Astrocyte (in vitro differentiated cells and primary cell): ENCODE results near the gene GABRR3. TPM values are rescaled to one million over a fixed set of nuclear protein-coding genes. Genes with fewer than 3 reads are reported as not detected.

Experiments used
- DNase-seq: peaks from one replicate; pipeline ENCODE4 v3.0.0-alpha.2; 2010; ENCODE audit warnings: low read depth
- FAIRE-seq: peaks from 2 replicates; lab custom pipeline; 2011; peaks lifted over from hg19 to GRCh38; lab: Jason Lieb, UNC
- H2AFZ ChIP-seq: 2 replicates; pipeline ENCODE4 v1.6.0; 2012; ENCODE audit warnings: low read depth, low read length, inconsistent platforms
- H3K27ac ChIP-seq: 2 replicates; pipeline ENCODE4 v1.5.1; 2011; ENCODE audit warnings: low read depth, low read length, inconsistent platforms
- H3K27me3 ChIP-seq: 2 replicates; pipeline ENCODE4 v1.6.0; 2011; ENCODE audit warnings: low read length, inconsistent platforms; ENCODE audit not compliant: insufficient read depth
- H3K36me3 ChIP-seq: 2 replicates; pipeline ENCODE4 v1.5.1; 2011; ENCODE audit warnings: low read length, inconsistent platforms; ENCODE audit not compliant: insufficient read depth
- H3K4me1 ChIP-seq: 2 replicates; pipeline ENCODE4 v1.5.1; 2011; ENCODE audit warnings: low read length, inconsistent platforms; ENCODE audit not compliant: insufficient read depth
- H3K4me2 ChIP-seq: 2 replicates; pipeline ENCODE4 v1.6.0; 2012; ENCODE audit warnings: low read length, inconsistent platforms
- H3K4me3 ChIP-seq: 2 replicates; pipeline ENCODE4 v1.5.1; 2011; ENCODE audit warnings: low read depth, mild to moderate bottlenecking, low read length, inconsistent platforms; ENCODE audit not compliant: insufficient read depth
- H3K79me2 ChIP-seq: 2 replicates; pipeline ENCODE4 v1.6.0; 2012; ENCODE audit warnings: mild to moderate bottlenecking, low read length, inconsistent platforms; ENCODE audit not compliant: insufficient read depth
- H3K9ac ChIP-seq: 2 replicates; pipeline ENCODE4 v1.6.0; 2012; ENCODE audit warnings: mild to moderate bottlenecking, low read length, inconsistent platforms
- H3K9me3 ChIP-seq: 2 replicates; pipeline ENCODE4 v1.5.1; 2012; ENCODE audit warnings: low read depth, mild to moderate bottlenecking, low read length, inconsistent platforms; ENCODE audit not compliant: insufficient read depth
- H4K20me1 ChIP-seq: 2 replicates; pipeline ENCODE4 v1.6.0; 2012; ENCODE audit warnings: low read length, inconsistent platforms; ENCODE audit not compliant: insufficient read depth
- H3K27ac Mint-ChIP-seq: one replicate; pipeline ENCODE4 v1.8.0; 2021; ENCODE audit warnings: mild to moderate bottlenecking, mixed read lengths; ENCODE audit not compliant: unreplicated experiment
- H3K27me3 Mint-ChIP-seq: one replicate; pipeline ENCODE4 v1.8.0; 2021; ENCODE audit warnings: low read depth, mixed read lengths; ENCODE audit not compliant: unreplicated experiment
- H3K36me3 Mint-ChIP-seq: one replicate; pipeline ENCODE4 v1.8.0; 2021; ENCODE audit warnings: low read depth, mixed read lengths; ENCODE audit not compliant: unreplicated experiment
- H3K4me1 Mint-ChIP-seq: one replicate; pipeline ENCODE4 v1.8.0; 2021; ENCODE audit warnings: low read depth, mixed read lengths; ENCODE audit not compliant: unreplicated experiment
- H3K4me3 Mint-ChIP-seq: one replicate; pipeline ENCODE4 v1.8.0; 2021; ENCODE audit warnings: mild to moderate bottlenecking, moderate library complexity, mixed read lengths; ENCODE audit not compliant: unreplicated experiment
- H3K9me3 Mint-ChIP-seq: one replicate; pipeline ENCODE4 v1.8.0; 2021; ENCODE audit warnings: mild to moderate bottlenecking, mixed read lengths; ENCODE audit not compliant: unreplicated experiment
- EZH2 ChIP-seq: IDR thresholded peaks from 2 replicates; pipeline ENCODE4 v1.6.1; 2012; ENCODE audit warnings: mild to moderate bottlenecking, low read length, inconsistent platforms; ENCODE audit not compliant: insufficient read depth
- total RNA-seq: library from RNA; stranded (reverse); gene quantifications from 2 replicates; pipeline ENCODE4 v1.2.1, GENCODE V29; 2021
- TF ChIP-seq, protein P1 (sequence below): IDR thresholded peaks from 2 replicates; pipeline ENCODE4 v1.5.1; 2011; ENCODE audit warnings: low read depth, mild to moderate bottlenecking, inconsistent platforms, low read length, moderate library complexity; ENCODE audit not compliant: insufficient read depth

Gene GABRR3
- total RNA-seq, 1 donor from 2014 or later = not detected

DNA sequence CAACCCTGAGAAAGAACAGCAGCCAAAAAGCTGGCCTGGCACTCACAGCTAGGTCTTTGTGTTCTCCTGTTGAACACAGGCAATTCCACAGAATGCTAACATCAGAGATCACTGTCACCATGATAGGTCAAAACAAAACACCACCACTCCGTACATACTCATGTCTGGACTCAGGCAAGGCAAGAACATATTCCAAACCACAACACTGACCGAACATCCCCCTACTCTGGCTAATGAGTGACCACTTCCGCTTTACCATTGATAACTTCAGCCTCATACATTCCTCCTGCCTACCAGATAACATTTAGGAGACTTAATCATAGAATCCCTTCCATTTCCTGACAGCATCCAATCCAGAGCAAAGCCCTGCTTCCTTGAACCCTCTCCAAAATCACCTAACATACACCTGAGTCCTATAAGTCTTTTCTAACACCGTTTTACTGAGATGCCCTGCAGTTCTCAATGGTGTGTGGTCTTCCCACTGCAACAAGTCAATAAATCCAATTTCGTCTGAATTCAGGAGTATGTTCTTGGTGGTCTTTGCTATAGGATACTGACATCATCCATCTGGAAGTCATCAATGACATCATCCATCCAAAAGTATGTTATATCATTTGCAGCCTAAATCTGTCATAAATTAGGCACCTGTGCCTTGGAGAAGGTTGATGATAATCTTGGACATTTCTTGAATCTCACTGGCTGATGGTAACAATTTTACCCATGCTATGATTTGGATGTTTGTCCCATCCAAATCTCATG, 86.6 kb downstream of the GABRR3 start:
- H3K4me2 ChIP-seq = no peak overlapping the region
- H3K36me3 ChIP-seq = peaks cover 52% of the 10 kb centered on the region

DNA sequence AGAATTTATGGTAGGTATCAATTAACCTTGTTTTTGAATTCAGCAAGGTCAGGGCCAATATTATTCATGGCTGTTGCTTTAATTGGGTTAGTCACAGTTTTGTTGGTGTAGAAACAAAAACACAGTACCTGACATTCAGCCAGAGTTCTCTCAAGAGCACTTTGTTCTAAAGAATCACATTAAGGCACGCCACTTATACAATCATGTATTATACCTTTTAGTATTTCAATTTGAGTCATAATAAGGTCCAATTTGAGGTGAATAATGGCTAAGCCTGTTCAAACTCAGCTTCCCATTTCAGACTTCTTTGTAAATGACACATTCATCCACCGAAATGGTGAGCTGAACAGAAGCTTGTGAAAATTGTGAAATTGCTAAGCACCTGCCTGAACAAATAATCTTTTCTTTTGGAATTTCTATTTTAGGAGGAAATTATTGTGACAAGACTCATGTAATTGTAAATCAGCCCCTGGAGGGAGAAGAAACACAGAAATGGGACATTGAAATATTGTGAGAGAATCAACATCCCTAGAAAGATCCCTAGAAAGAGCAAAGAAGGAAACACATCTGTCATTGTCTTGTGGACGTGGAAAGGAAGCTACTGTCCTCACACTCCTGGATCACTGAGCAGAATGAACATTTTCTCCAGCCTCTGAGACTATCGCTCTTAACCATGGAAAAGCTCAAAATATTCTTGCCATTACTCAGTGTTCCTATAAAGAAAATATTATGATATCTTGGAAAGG, 92.1 kb downstream of the GABRR3 start:
- no peaks in the 10 kb centered on the region for H4K20me1 ChIP-seq
- H3K27ac ChIP-seq = no peak overlapping the region
- FAIRE-seq (no peak), DNase-seq (no peak)
- no peak overlapping the region for H3K4me3 ChIP-seq
- Mint-ChIP-seq H3K27ac (no peak overlapping the region), H3K4me1 (no peaks in the 10 kb centered on the region), H3K9me3 (no peaks in the 10 kb centered on the region), H3K27me3 (no peaks in the 10 kb centered on the region), H3K36me3 (peaks cover 8% of the 10 kb centered on the region), H3K4me3 (no peak overlapping the region)
- no peak overlapping the region for H3K4me2 ChIP-seq
- peaks cover 32% of the 10 kb centered on the region for H3K36me3 ChIP-seq
- no peak overlapping the region for H3K9ac ChIP-seq
- no peaks in the 10 kb centered on the region for H3K4me1 ChIP-seq
- no peaks in the 10 kb centered on the region for H3K9me3 ChIP-seq
- H2AFZ ChIP-seq = no peak overlapping the region
- TF ChIP-seq, protein P1, sequence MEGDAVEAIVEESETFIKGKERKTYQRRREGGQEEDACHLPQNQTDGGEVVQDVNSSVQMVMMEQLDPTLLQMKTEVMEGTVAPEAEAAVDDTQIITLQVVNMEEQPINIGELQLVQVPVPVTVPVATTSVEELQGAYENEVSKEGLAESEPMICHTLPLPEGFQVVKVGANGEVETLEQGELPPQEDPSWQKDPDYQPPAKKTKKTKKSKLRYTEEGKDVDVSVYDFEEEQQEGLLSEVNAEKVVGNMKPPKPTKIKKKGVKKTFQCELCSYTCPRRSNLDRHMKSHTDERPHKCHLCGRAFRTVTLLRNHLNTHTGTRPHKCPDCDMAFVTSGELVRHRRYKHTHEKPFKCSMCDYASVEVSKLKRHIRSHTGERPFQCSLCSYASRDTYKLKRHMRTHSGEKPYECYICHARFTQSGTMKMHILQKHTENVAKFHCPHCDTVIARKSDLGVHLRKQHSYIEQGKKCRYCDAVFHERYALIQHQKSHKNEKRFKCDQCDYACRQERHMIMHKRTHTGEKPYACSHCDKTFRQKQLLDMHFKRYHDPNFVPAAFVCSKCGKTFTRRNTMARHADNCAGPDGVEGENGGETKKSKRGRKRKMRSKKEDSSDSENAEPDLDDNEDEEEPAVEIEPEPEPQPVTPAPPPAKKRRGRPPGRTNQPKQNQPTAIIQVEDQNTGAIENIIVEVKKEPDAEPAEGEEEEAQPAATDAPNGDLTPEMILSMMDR = no peak
- TF ChIP-seq EZH2 = no peak
- H3K27me3 ChIP-seq = no peaks in the 10 kb centered on the region
- H3K79me2 ChIP-seq = no peaks in the 10 kb centered on the region

More for the DNA sequence above, 86.6 kb downstream of the GABRR3 start:
- no peak overlapping the region for H3K27ac ChIP-seq
- peaks cover 9% of the 10 kb centered on the region for H4K20me1 ChIP-seq
- H3K4me1 ChIP-seq = no peaks in the 10 kb centered on the region
- Mint-ChIP-seq H3K4me1 (peaks cover 4% of the 10 kb centered on the region), H3K27ac (no peak overlapping the region), H3K36me3 (peaks cover 16% of the 10 kb centered on the region), H3K27me3 (no peaks in the 10 kb centered on the region), H3K4me3 (no peak overlapping the region), H3K9me3 (no peaks in the 10 kb centered on the region)
- no peaks in the 10 kb centered on the region for H3K79me2 ChIP-seq
- no peak for DNase-seq
- no peak for TF ChIP-seq EZH2
- TF ChIP-seq, protein P1 = no peak
- FAIRE-seq = no peak
- H3K9me3 ChIP-seq = no peaks in the 10 kb centered on the region
- H3K9ac ChIP-seq = no peak overlapping the region
- no peak overlapping the region for H2AFZ ChIP-seq
- H3K4me3 ChIP-seq = no peak overlapping the region
- H3K27me3 ChIP-seq = no peaks in the 10 kb centered on the region

DNA sequence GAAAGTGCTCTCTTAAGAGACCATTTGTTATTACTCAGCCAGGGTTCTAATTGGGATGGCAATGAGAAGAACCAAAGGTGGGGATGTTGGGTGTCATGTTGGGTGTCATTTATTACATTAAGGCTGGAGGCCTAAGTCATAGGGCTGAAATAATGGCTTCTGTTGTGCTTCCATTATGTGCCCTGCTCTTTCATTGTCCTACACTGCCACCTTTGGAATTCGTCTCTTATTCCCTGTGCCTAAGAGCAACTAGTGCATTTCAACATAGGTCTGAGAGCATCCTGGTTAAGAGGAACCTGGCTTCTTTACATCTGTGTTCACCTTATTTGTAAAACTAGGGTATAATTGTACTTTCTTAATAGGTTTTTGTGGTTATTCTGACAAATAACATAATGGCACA, 95.1 kb downstream of the GABRR3 start:
- Histone ChIP-seq H3K9me3 (no peaks in the 10 kb centered on the region), H3K4me2 (no peak overlapping the region), H4K20me1 (no peaks in the 10 kb centered on the region), H3K4me3 (no peak overlapping the region), H3K79me2 (no peaks in the 10 kb centered on the region), H2AFZ (no peak overlapping the region), H3K36me3 (peaks cover 23% of the 10 kb centered on the region), H3K4me1 (no peaks in the 10 kb centered on the region), H3K27me3 (no peaks in the 10 kb centered on the region), H3K9ac (no peak overlapping the region), H3K27ac (no peak overlapping the region)
- DNase-seq (no peak), FAIRE-seq (no peak)
- Mint-ChIP-seq H3K4me3 (no peak overlapping the region), H3K4me1 (no peaks in the 10 kb centered on the region), H3K9me3 (no peaks in the 10 kb centered on the region), H3K27ac (no peak overlapping the region), H3K27me3 (no peaks in the 10 kb centered on the region), H3K36me3 (peaks cover 5% of the 10 kb centered on the region)
- TF ChIP-seq, protein P1 = no peak
- no peak for TF ChIP-seq EZH2
